Endodermal cell (in vitro differentiated cells): ENCODE data around the gene FNDC11. TPM values are rescaled to one million over a fixed set of nuclear protein-coding genes. Genes with fewer than 3 reads are reported as not detected.

ENCODE experiments used
- DNase-seq: peaks from one replicate; pipeline ENCODE4 v3.0.0-alpha.2; 2017
- H3K27ac ChIP-seq: 2 replicates; pipeline ENCODE4 v1.5.1; 2013; ENCODE audit warnings: mild to moderate bottlenecking, low read depth, low read length, moderate library complexity
- H3K27me3 ChIP-seq: 2 replicates; pipeline ENCODE4 v1.6.1; 2013; ENCODE audit warnings: mild to moderate bottlenecking, low read length, moderate library complexity; ENCODE audit not compliant: insufficient read depth, control insufficient read depth, poor library complexity, severe bottlenecking
- H3K36me3 ChIP-seq: 2 replicates; pipeline ENCODE4 v1.7.0; 2013; ENCODE audit warnings: mild to moderate bottlenecking, low read length, moderate library complexity; ENCODE audit not compliant: control insufficient read depth, insufficient read depth
- H3K4me1 ChIP-seq: one replicate; pipeline ENCODE4 v1.7.0; 2013; ENCODE audit warnings: low read length; ENCODE audit not compliant: control insufficient read depth, insufficient read depth
- H3K4me3 ChIP-seq: 2 replicates; pipeline ENCODE4 v1.5.1; 2013; ENCODE audit warnings: mild to moderate bottlenecking, low read length, moderate library complexity
- H3K9ac ChIP-seq: 2 replicates; pipeline ENCODE4 v1.6.1; 2013; ENCODE audit warnings: mild to moderate bottlenecking, low read length, moderate library complexity; ENCODE audit not compliant: poor library complexity, severe bottlenecking; ENCODE audit errors: extremely low read depth
- H3K9me3 ChIP-seq: 2 replicates; pipeline ENCODE4 v1.6.1; 2013; ENCODE audit warnings: mild to moderate bottlenecking, low read length, moderate library complexity; ENCODE audit not compliant: control insufficient read depth
- H3K27ac Mint-ChIP-seq: 2 replicates; pipeline ENCODE4 v1.8.0; 2020; ENCODE audit warnings: mixed read lengths
- H3K27me3 Mint-ChIP-seq: 2 replicates; pipeline ENCODE4 v1.8.0; 2021; ENCODE audit warnings: mild to moderate bottlenecking, mixed read lengths; ENCODE audit not compliant: insufficient read depth
- H3K36me3 Mint-ChIP-seq: 2 replicates; pipeline ENCODE4 v1.8.0; 2020; ENCODE audit warnings: low read depth, mixed read lengths
- H3K4me1 Mint-ChIP-seq: 2 replicates; pipeline ENCODE4 v1.8.0; 2020; ENCODE audit warnings: mixed read lengths
- H3K4me3 Mint-ChIP-seq: 2 replicates; pipeline ENCODE4 v1.8.0; 2020; ENCODE audit warnings: mild to moderate bottlenecking, moderate library complexity, mixed read lengths
- H3K9me3 Mint-ChIP-seq: 2 replicates; pipeline ENCODE4 v1.8.0; 2020; ENCODE audit warnings: mild to moderate bottlenecking, mixed read lengths
- CTCF ChIP-seq: fragments of 200-600 bp; sonication (generic); conservative IDR thresholded peaks from 2 replicates; pipeline ENCODE4 v1.5.0; 2021; ENCODE audit warnings: antibody characterized with exemption, mild to moderate bottlenecking
- WGBS, 2 experiments: methylation state at CpG; one replicate each; pipeline versions ENCODE4 v1.1.5 to v1.1.7; 2013; ENCODE audit warnings: missing lambda C conversion rate in 2 of 2, mixed read lengths in 1 of 2; ENCODE audit not compliant: insufficient coverage in 1 of 2, insufficient read length in 1 of 2; 5-methylcytosine and 5-hydroxymethylcytosine counted together
- total RNA-seq, 2 donors: library from RNA; stranded (reverse); fragmentation: NEBNext Ultra II Directional in 1 of 2; extraction: Animal tissue kit (Norgen Biotek cat#: 25700) in 1 of 2; gene quantifications; 2 replicates in 1 of 2; 3 replicates in 1 of 2; pipeline ENCODE4 v1.2.1, GENCODE V29; 2021

The FNDC11 gene
- total RNA-seq, 2 donors from 2014 or later: 1.8 to 2.4 TPM

GRCh38 chr20:63548542-63548941 lies 5.4 kb upstream of the FNDC11 start:
- no peaks in the 10 kb centered on the region for H3K27me3 Mint-ChIP-seq
- no peak overlapping the region for H3K4me3 Mint-ChIP-seq
- no peaks in the 10 kb centered on the region for H3K4me1 ChIP-seq
- no peaks in the 10 kb centered on the region for H3K36me3 ChIP-seq
- H3K4me3 ChIP-seq: no peak overlapping the region
- H3K9me3 ChIP-seq: no peaks in the 10 kb centered on the region
- no peaks in the 10 kb centered on the region for H3K36me3 Mint-ChIP-seq
- DNase-seq: no peak
- no peak overlapping the region for H3K9ac ChIP-seq
- no peak overlapping the region for H3K27ac ChIP-seq
- no peaks in the 10 kb centered on the region for H3K27me3 ChIP-seq
- no peaks in the 10 kb centered on the region for H3K9me3 Mint-ChIP-seq
- no peak for TF ChIP-seq CTCF
- no peak overlapping the region for H3K27ac Mint-ChIP-seq
- WGBS, 2 experiments: 74 to 82% methylated on average over 3 to 10 of the region's 11 CpGs
- peaks cover 7% of the 10 kb centered on the region for H3K4me1 Mint-ChIP-seq

GRCh38 chr20:63549019-63549418 lies 4.9 kb upstream of the FNDC11 start:
- H3K27ac Mint-ChIP-seq: no peak overlapping the region
- Histone ChIP-seq H3K9ac (no peak overlapping the region), H3K9me3 (no peaks in the 10 kb centered on the region), H3K36me3 (no peaks in the 10 kb centered on the region), H3K27ac (no peak overlapping the region), H3K4me1 (no peaks in the 10 kb centered on the region), H3K4me3 (no peak overlapping the region), H3K27me3 (no peaks in the 10 kb centered on the region)
- no peak for TF ChIP-seq CTCF
- peaks cover 7% of the 10 kb centered on the region for H3K4me1 Mint-ChIP-seq
- H3K27me3 Mint-ChIP-seq: no peaks in the 10 kb centered on the region
- H3K36me3 Mint-ChIP-seq: no peaks in the 10 kb centered on the region
- H3K9me3 Mint-ChIP-seq: no peaks in the 10 kb centered on the region
- H3K4me3 Mint-ChIP-seq: no peak overlapping the region
- no peak for DNase-seq
- 45 to 71% methylated on average over 4 to 8 of the region's 25 CpGs for WGBS, 2 experiments

- H3K27me3 ChIP-seq: no peaks in the 10 kb centered on the region
- no peaks in the 10 kb centered on the region for H3K27me3 Mint-ChIP-seq
- no peak overlapping the region for H3K4me3 Mint-ChIP-seq
- no peak overlapping the region for H3K4me3 ChIP-seq
- H3K9ac ChIP-seq: no peak overlapping the region
- no peaks in the 10 kb centered on the region for H3K9me3 Mint-ChIP-seq
- H3K36me3 ChIP-seq: no peaks in the 10 kb centered on the region
- no peaks in the 10 kb centered on the region for H3K4me1 ChIP-seq
- no peak for TF ChIP-seq CTCF
- peaks cover 7% of the 10 kb centered on the region for H3K4me1 Mint-ChIP-seq
- H3K27ac ChIP-seq: no peak overlapping the region
- H3K36me3 Mint-ChIP-seq: no peaks in the 10 kb centered on the region
- no peak overlapping the region for H3K27ac Mint-ChIP-seq
- no peaks in the 10 kb centered on the region for H3K9me3 ChIP-seq
- WGBS, 2 experiments: 89 to 97% methylated on average over 6 to 18 of the region's 18 CpGs
- no peak for DNase-seq
Measured at GRCh38 chr20:63549679-63550282, 4.2 kb upstream of the FNDC11 start.
